ENCODE results near the gene KRT85.

DNA sequence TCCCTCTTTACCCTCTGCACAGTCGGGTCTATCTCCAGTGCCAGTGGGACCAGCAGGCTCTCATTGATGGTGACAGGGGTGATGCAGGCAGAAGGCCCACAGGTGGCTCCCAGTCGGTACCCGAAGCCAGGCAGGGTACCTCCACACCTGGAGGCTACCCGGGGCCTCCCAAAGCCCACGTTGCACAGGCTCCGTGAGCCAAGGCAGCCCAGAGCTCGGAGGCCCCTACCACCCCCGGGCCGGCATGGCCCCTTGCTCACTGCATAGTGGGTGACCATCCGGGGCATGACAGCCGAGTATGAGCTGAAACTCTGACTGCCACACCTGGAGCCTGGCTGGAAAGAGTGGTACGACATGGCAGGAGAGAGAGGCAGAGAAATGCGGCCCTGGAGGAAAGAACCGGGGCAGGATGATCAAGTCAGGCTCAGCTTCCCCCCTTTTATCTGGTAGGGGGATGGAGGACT is 38.7 kb upstream of the KRT85 start, which contains the start of gene KRT82:
- TF ChIP-seq, protein P1, sequence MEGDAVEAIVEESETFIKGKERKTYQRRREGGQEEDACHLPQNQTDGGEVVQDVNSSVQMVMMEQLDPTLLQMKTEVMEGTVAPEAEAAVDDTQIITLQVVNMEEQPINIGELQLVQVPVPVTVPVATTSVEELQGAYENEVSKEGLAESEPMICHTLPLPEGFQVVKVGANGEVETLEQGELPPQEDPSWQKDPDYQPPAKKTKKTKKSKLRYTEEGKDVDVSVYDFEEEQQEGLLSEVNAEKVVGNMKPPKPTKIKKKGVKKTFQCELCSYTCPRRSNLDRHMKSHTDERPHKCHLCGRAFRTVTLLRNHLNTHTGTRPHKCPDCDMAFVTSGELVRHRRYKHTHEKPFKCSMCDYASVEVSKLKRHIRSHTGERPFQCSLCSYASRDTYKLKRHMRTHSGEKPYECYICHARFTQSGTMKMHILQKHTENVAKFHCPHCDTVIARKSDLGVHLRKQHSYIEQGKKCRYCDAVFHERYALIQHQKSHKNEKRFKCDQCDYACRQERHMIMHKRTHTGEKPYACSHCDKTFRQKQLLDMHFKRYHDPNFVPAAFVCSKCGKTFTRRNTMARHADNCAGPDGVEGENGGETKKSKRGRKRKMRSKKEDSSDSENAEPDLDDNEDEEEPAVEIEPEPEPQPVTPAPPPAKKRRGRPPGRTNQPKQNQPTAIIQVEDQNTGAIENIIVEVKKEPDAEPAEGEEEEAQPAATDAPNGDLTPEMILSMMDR (IDR thresholded peaks at IDR 0.05) = no peak
- TF ChIP-seq POLR2A (IDR thresholded peaks at IDR 0.05) = no peak

All from esophagus squamous epithelium (tissue), 4 donors.